Measurements from ENCODE around the gene MACIR.

Gene MACIR

DNA sequence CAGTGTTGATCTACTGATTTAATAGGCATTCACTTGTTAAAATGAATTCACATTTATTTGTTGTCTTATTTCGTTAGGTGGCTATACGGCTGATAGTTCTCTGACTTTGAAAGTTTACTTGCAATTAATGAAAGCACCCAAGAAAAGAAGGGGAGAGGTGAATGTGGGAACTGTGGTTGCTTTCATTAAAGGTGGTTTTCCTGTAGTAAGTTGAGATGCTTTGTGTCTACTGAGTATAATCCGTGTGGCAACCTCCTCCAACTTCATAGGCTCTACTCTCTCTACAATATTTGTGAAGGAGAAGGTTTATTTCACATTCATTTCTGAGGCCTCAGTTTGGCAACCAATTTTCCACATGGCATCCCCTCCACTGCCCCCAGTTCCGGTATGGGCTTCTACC lies 12.8 kb upstream of the MACIR start:
- no peak for DNase-seq (ENCODE audit: low spot score)

- no peak for DNase-seq (ENCODE audit: low spot score)
Observed at GRCh38 chr5:103247118-103247517, 11.4 kb upstream of the MACIR start.

- DNase-seq (ENCODE audit: low spot score), result no peak
Observed at GRCh38 chr5:103249068-103249467, 9.5 kb upstream of the MACIR start.

GRCh38 chr5:103254921-103255320 lies 3.6 kb upstream of the MACIR start:
- no peak for DNase-seq (ENCODE audit: low spot score)

GRCh38 chr5:103255691-103256090 lies 2.9 kb upstream of the MACIR start:
- no peak for DNase-seq (ENCODE audit: low spot score)

GRCh38 chr5:103256178-103256577 lies 2.4 kb upstream of the MACIR start:
- DNase-seq (ENCODE audit: low spot score), result no peak

DNA sequence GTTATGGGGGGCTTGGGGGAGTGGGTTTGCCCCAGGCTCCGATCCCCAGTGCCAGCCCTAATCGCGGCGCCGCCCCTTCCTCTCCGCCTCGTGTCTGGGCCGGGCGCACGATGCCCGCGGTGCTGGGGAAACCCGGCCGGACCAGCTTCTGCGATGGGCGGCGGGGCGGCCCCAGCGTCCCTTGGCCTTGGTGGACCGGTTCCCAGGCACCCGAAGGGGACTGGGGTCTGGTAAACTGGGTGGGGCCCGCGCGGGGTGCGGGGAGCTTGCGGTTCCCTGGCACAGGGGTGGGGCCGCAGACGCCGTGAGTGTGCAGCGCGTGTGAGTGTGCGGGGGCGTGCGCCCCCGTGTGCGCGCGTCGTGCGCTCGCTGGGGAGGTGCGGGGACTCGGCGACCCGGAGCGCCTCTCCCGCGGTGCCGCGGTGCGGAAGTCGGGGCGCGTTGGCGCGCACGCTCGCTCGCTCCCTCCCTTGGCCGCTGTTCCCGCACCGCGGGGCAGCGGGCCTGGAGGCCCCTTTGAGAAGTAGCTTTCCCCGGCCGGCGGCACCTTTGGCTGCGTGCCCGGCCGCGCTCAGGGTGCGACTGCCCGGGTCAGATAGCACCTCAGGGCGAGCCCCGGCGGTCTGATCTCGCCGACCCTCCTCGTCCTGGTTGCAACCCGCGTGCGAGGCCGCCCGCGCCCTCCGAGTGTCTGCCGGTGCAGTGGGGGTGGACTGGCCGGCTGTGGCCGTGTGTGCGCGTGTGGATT lies 568 bp downstream of the MACIR start:
- peak; percentile 33 for DNase-seq (ENCODE audit: low spot score)

GRCh38 chr5:103259705-103260355 lies 1.3 kb downstream of the MACIR start:
- DNase-seq (ENCODE audit: low spot score), result peak; percentile 26

DNA sequence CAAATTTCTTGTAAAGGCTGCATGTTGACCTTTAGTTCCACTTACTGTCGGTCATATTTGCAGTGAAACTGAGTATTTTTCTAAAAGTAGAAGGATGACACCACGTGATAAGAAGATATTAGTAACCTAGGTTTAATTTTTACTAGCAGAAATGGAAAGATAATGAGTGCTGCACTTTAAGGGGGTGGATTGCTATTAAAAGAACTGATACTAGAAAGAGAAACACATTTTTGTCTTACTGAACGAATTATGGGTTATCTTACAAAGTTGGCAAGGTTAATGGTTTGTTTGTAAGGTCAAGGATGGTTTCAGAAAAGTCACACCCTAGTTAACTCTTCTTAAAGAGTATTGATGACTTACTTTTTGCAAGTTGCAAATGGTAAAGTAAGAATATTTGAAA lies 2.4 kb downstream of the MACIR start:
- DNase-seq (ENCODE audit: low spot score), result no peak

DNA sequence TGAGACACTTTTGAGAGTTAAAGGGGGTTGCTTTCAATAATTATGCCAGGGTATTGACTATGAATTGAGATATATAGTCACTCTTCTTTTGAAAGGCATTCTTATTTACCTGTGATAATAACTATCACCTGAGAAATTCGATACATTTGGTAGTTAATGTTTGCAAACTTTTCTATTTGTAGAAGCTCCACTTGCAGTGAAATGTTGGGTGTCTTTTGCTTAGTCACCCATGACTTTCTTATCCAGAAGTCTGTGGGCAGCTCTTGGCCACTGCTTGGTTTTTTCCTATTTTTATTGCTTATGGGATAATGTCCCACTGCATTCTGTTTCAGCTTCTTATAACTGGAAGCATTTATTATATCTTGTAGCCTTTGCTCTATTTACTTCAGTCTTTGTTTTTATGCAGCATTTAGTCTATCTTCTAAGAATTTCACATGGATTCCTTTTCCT lies 3.9 kb downstream of the MACIR start:
- DNase-seq (ENCODE audit: low spot score), result no peak

DNA sequence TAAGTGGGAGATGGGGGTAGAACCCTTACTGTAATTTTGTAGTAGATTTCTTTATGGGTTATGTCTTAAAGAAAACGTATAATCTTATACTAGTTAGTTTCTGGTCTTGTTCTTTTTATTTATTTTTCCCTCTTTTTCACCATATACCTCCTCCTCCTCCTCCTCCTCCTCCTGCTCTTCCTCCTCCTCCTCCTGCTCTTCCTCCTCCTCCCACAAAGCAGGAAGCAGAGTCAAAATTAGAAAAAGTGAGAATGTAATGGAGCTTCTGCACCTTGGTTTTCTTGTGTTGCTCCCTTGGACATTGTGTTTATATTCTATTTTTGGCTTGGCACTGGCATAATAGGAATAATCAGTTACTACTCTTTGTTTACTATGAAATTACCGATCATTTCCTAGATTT lies 4.5 kb downstream of the MACIR start:
- DNase-seq (ENCODE audit: low spot score), result no peak

DNA sequence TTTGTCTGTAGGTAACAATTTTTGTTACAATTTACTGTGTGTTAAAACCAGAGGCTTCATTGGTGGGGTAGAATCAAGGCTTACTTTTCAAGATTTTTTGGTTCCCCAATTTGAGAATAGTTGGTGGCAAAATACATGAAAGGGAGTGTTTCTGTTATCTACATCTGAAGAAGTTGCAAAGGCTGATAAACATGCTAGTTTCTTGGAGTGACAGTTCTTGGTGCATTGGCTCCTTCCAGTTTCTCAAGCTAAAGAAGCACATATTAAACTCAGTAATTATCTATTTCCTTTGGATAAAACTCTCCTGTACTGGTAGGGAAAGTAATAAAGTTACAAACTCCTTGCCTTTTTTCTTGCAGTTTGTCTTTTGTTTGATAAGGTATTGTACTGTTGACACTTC lies 5.9 kb downstream of the MACIR start:
- DNase-seq (ENCODE audit: low spot score), result no peak

- DNase-seq (ENCODE audit: low spot score), result no peak
Observed at GRCh38 chr5:103270581-103270980, 12.0 kb downstream of the MACIR start.

DNA sequence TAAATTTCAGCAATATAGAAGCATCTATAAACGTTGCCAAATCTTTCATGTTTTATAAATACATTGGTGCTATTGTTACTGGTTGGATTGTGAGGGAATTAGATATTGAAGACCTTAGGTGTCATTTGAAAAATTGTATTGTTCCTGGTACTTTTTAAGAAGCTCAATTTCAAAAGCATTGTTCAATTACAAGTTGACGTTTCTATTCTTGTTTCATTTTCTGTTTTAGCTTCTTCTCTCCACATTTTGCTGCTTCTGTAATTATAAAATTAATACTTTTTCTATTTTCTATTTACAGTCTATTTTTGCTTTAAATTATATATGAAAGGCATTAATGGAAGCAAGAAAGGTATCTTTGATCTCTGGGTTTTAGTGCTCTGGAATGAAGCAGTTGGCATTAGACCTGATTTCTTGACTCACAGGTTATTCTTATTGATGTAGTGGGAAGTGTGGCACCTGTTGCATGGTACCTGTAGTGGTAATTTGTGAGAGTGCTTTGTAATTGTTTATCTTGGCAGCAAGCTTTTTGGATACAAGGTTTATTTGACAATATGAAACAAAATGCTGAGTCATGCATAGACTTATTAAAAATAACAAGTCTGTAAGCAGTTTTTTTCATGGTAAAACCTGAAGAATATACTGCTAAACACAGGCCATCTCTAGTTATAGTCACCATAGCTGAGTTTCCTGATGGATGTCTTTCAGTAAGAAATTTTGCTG lies 13.2 kb downstream of the MACIR start:
- DNase-seq (ENCODE audit: low spot score), result no peak

DNA sequence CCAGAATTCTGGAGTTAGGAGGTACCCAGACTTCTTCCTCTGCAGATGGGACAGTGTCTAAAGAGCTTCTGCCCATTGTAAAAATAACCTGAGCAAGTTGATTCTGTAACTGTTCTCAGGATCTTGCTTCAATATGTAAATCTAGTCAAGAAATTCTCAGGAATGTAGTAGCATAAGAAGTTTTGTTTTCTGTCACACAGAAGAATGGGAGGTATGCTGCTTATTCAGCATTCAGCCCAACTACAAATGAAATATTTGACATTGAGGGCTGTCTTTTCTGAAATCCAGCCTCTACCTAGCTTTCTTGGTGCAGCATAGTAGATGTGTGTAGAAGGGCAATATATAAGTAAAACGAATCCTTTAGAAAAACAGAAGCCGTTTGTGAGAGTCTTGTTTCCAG lies 13.8 kb downstream of the MACIR start:
- DNase-seq (ENCODE audit: low spot score), result no peak

GRCh38 chr5:103273952-103274351 lies 15.4 kb downstream of the MACIR start:
- no peak for DNase-seq (ENCODE audit: low spot score)

DNA sequence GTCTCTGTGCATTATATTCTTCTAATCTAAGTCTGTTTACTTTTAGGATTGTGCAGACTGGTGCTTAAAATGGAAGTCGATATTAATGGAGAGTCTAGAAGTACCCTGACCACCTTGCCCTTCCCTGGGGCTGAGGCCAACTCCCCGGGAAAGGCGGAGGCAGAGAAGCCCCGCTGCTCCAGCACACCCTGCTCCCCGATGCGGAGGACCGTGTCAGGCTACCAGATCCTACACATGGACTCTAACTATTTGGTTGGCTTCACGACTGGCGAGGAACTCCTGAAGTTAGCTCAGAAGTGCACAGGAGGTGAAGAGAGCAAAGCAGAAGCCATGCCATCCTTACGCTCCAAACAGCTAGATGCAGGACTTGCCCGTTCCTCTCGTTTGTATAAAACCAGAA lies 17.3 kb downstream of the MACIR start:
- no peak for DNase-seq (ENCODE audit: low spot score)

GRCh38 chr5:103280967-103281366 lies 22.4 kb downstream of the MACIR start:
- no peak for DNase-seq (ENCODE audit: low spot score)

GRCh38 chr5:103283120-103283519 lies 24.6 kb downstream of the MACIR start:
- DNase-seq (ENCODE audit: low spot score), result no peak

GRCh38 chr5:103283869-103284268 lies 25.3 kb downstream of the MACIR start:
- no peak for DNase-seq (ENCODE audit: low spot score)

- DNase-seq (ENCODE audit: low spot score), result no peak
Observed at GRCh38 chr5:103286622-103287021, 28.1 kb downstream of the MACIR start.

GRCh38 chr5:103289024-103289423 lies 30.5 kb downstream of the MACIR start:
- DNase-seq (ENCODE audit: low spot score), result no peak

DNA sequence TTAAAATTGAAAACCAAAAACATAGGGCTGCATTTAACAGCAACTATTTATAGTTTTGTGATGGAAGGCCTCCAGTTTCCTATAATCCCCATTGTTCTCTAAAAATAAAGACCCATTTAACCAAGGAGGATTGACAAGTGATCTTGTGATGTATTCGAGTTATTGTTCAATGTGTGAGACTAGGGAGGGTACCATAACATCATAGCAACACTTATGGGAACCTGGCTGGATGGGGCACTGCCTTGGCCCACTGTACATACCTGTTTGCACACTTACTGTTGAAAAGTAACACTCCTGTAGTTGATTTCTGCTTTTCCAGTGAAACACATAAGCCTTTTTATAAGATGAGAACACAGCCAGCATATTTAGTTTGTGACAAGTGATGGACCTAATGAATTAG lies 32.3 kb downstream of the MACIR start:
- DNase-seq (ENCODE audit: low spot score), result no peak
